Body of pancreas (tissue), 4 donors: Measurements from ENCODE around the gene TMCO4. TPM values are rescaled to one million over a fixed set of nuclear protein-coding genes. Genes with fewer than 3 reads are reported as not detected.

ENCODE experiments used
- ATAC-seq: fragments of 150-250 bp; one replicate; pipeline ENCODE4 v1.9.1; 2016
- DNase-seq, 4 donors: peaks; one replicate each; pipeline ENCODE4 v3.0.0-alpha.2; 2019
- H3K27ac ChIP-seq, 4 donors: fragments of 200-600 bp; sonication (generic); 1 replicate in 3 of 4; 2 replicates in 1 of 4; pipeline versions ENCODE4 v1.5.1 to v1.6.1; 2016 to 2019; ENCODE audit warnings: mild to moderate bottlenecking in 1 of 4, mixed read lengths in 1 of 4, moderate library complexity in 1 of 4
- H3K27me3 ChIP-seq, 2 donors: fragments of 200-600 bp; sonication (generic); one replicate each; pipeline ENCODE4 v1.6.0; 2016; ENCODE audit warnings: mild to moderate bottlenecking in 1 of 2
- H3K36me3 ChIP-seq, 2 donors: fragments of 200-600 bp; sonication (generic); replicated peaks in 1 of 2; 2 replicates each; pipeline ENCODE4 v1.5.1; 2016; ENCODE audit warnings: low read depth in 2 of 2; ENCODE audit not compliant: insufficient read depth in 1 of 2
- H3K4me1 ChIP-seq: fragments of 200-600 bp; sonication (generic); one replicate; pipeline ENCODE4 v1.6.0; 2016
- H3K4me3 ChIP-seq, 2 donors: fragments of 200-600 bp; sonication (generic); 1 replicate in 1 of 2; 2 replicates in 1 of 2; pipeline ENCODE4 v1.5.1; 2016 to 2019
- H3K9me3 ChIP-seq, 3 donors: fragments of 200-600 bp; sonication (generic); 1 replicate in 2 of 3; 2 replicates in 1 of 3; pipeline ENCODE4 v1.5.1; 2016
- CTCF ChIP-seq, 7 experiments: fragments of 450-650 bp in 4 of 7; fragments of 200-600 bp in 3 of 7; sonication (generic) in 3 of 7; IDR thresholded peaks; one replicate each; pipeline ENCODE4 v1.5.1; 2016 to 2019; ENCODE audit warnings: antibody characterized with exemption in 7 of 7
- POLR2A ChIP-seq, 3 donors: fragments of 450-650 bp; IDR thresholded peaks; one replicate each; pipeline ENCODE4 v1.6.1; 2016; ENCODE audit warnings: antibody characterized with exemption in 3 of 3, mild to moderate bottlenecking in 2 of 3
- WGBS, 2 donors: methylation state at CpG; one replicate each; pipeline ENCODE4 v1.1.5; 2017; 5-methylcytosine and 5-hydroxymethylcytosine counted together
- intact Hi-C: fragments of 100-400 bp; cut with DNase I; formaldehyde crosslinking; loops from one replicate; pipeline ENCODE4 v1.15.1; 2023
- total RNA-seq, 2 donors: library from RNA; depleted of rRNA; stranded (reverse); fragments of >200 nt; gene quantifications; one replicate each; pipeline ENCODE4 v1.1.0, GENCODE V29; 2016

TMCO4 gene
- total RNA-seq, 2 donors from 2014 or later = 31.3 to 36.3 TPM

- Histone ChIP-seq H3K4me3 (no peak overlapping the region), H3K27ac (no peak overlapping the region), H3K9me3 (no peaks in the 10 kb centered on the region), H3K27me3 (no peaks in the 10 kb centered on the region), H3K4me1 (peaks cover 15% of the 10 kb centered on the region), H3K36me3 (no peaks in the 10 kb centered on the region)
- intact Hi-C loops = no loop called here
- TF ChIP-seq CTCF (IDR thresholded peaks at IDR 0.05) = no peak
- no peak for DNase-seq
- no peak for ATAC-seq
- 35 to 43% methylated on average over 11 of the region's 11 CpGs for WGBS, 2 donors
These were observed 45.2 kb upstream of the TMCO4 start for GRCh38 chr1:19844731-19845495.

GRCh38 chr1:19840228-19840627 is 40.5 kb upstream of the TMCO4 start:
- no peak for TF ChIP-seq CTCF (IDR thresholded peaks at IDR 0.05)
- no peak for TF ChIP-seq POLR2A (IDR thresholded peaks at IDR 0.05)
- Histone ChIP-seq H3K27me3 (no peaks in the 10 kb centered on the region), H3K4me1 (no peaks in the 10 kb centered on the region), H3K9me3 (no peaks in the 10 kb centered on the region), H3K27ac (no peak overlapping the region), H3K4me3 (no peak overlapping the region), H3K36me3 (no peaks in the 10 kb centered on the region)
- intact Hi-C loops = no loop called here
- ATAC-seq (no peak), DNase-seq (no peak)

GRCh38 chr1:19837866-19838265 is 38.1 kb upstream of the TMCO4 start:
- H3K4me1 ChIP-seq = no peaks in the 10 kb centered on the region
- no peak for ATAC-seq
- whole genome bisulfite sequencing, 2 donors = 77 to 82% methylated on average over 2 of the region's 2 CpGs
- no peaks in the 10 kb centered on the region for H3K27me3 ChIP-seq
- no peak overlapping the region for H3K4me3 ChIP-seq
- DNase-seq = no peak
- no peaks in the 10 kb centered on the region for H3K36me3 ChIP-seq
- H3K27ac ChIP-seq = no peak overlapping the region
- no peaks in the 10 kb centered on the region for H3K9me3 ChIP-seq
- TF ChIP-seq POLR2A (IDR thresholded peaks at IDR 0.05) (no peak), CTCF (IDR thresholded peaks at IDR 0.05) (no peak)
- intact Hi-C loops = no loop called here

- Histone ChIP-seq H3K27ac (no peak overlapping the region), H3K9me3 (no peaks in the 10 kb centered on the region), H3K4me1 (no peaks in the 10 kb centered on the region), H3K4me3 (no peak overlapping the region), H3K27me3 (no peaks in the 10 kb centered on the region), H3K36me3 (no peaks in the 10 kb centered on the region)
- ATAC-seq = no peak
- intact Hi-C loops = no loop called here
- 81 to 91% methylated on average over 4 of the region's 4 CpGs for WGBS, 2 donors
- no peak for TF ChIP-seq CTCF (IDR thresholded peaks at IDR 0.05)
- no peak for TF ChIP-seq POLR2A (IDR thresholded peaks at IDR 0.05)
- no peak for DNase-seq
These were observed 35.9 kb upstream of the TMCO4 start for GRCh38 chr1:19835578-19835977.

GRCh38 chr1:19831441-19831840 is 31.7 kb upstream of the TMCO4 start:
- Histone ChIP-seq H3K4me1 (no peaks in the 10 kb centered on the region), H3K9me3 (no peaks in the 10 kb centered on the region), H3K27me3 (no peaks in the 10 kb centered on the region), H3K27ac (no peak overlapping the region), H3K36me3 (no peaks in the 10 kb centered on the region), H3K4me3 (no peak overlapping the region)
- DNase-seq (no peak), ATAC-seq (no peak)
- WGBS, 2 donors = 70 to 90% methylated on average over 3 of the region's 3 CpGs
- TF ChIP-seq CTCF (IDR thresholded peaks at IDR 0.05) (no peak), POLR2A (IDR thresholded peaks at IDR 0.05) (no peak)
- intact Hi-C loops = no loop called here
